Measurements from ENCODE around the gene ARAP2.
A peak's percentile ranks its signal among the peaks of the same experiment; 100 is the strongest.

ARAP2 gene

DNA sequence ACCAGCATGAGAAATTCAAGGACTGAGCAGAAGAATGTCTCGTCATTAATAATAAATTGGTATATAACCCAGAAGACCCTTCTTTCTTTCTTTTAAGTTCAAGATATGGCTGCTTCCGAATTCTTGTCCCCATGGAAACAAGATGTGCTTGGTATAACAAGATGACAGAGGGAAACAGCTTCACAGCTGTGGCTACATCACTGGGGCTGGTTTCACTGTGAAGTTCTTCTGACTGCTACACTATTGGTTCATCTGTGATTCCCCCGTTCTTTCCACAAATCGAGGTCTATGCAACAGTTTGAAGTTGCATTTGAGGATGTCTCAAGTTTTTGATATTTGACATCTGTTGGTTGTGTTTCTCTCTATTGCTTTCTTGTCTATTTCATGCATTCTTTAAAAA is 24.8 kb upstream of the ARAP2 start:
- H3K9ac ChIP-seq, result no peak overlapping the region
- H3K4me3 ChIP-seq, result no peak overlapping the region
- H4K20me1 ChIP-seq, result no peaks in the 10 kb centered on the region
- no peaks in the 10 kb centered on the region for H3K36me3 ChIP-seq
- H3K9me3 ChIP-seq (replicated peaks in 1 of 11), result peaks cover 0 to 16% (median 0%) of the 10 kb centered on the region in 11 experiments; a peak in 2 of 22 replicates
- peak overlapping the region in 4 of 11 experiments; percentile 17 to 47 (median 26); a peak in 4 of 22 replicates for H3K27ac ChIP-seq
- 0 out of 22 replicates have a peak, but pooled peaks of 1 of the 11 experiments have one; percentile 40 for TF ChIP-seq Cebpa-rat (IDR thresholded peaks at IDR 0.05)
- H3K4me2 ChIP-seq, result peak overlapping the region in 2 of 11 experiments; percentile 3 to 30; a peak in 1 of 22 replicates
- H3K27me3 ChIP-seq, result no peaks in the 10 kb centered on the region
- H3K4me1 ChIP-seq, result peaks cover 6 to 56% (median 41%) of the 10 kb centered on the region in 10 experiments

DNA sequence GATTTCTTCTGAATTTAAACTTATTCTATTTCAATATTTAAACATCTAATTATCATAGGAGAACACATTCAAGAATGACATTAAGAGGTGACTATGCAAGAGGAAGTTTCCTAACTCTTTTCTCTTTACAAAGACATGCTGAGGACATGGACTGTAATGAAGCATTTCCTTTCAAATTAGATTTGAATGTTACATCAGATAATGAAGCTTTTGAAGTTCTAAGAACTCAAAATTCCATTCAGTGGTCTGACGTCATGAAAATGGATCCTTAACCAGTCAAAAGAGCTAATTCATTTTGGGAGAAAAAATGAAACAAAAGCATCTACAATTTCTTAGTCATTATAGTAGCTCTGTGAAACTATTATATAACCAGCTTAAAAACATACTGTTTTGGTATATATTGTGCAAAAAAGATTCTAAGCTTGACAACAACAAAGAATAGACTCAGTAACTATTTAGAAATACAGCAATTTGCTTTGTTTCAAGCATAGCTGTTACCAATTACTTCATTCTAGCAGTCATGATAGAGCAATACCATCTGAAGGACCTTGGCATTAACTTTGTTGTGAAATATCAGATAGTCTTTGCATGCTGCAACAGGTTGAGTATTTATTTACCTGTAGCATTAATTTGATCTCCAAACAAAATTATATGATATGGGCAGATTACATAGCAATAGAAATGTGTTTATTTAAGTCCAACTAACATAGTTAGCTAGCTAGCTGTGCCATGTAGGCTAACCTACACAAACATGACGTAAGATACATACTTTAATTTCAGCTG is 23.4 kb upstream of the ARAP2 start:
- H4K20me1 ChIP-seq, result no peaks in the 10 kb centered on the region
- no peaks in the 10 kb centered on the region for H3K27me3 ChIP-seq
- peaks cover 6 to 58% (median 39%) of the 10 kb centered on the region in 10 experiments for H3K4me1 ChIP-seq
- H3K27ac ChIP-seq, result peak overlapping the region in 9 of 11 experiments; percentile 12 to 54 (median 27); a peak in 14 of 22 replicates
- no peaks in the 10 kb centered on the region for H3K36me3 ChIP-seq
- no peak overlapping the region for H3K9ac ChIP-seq
- H3K4me2 ChIP-seq, result peak overlapping the region in 6 of 11 experiments; percentile 20 to 49 (median 41); a peak in 8 of 22 replicates
- TF ChIP-seq Cebpa-rat (IDR thresholded peaks at IDR 0.05), result no peak
- no peak overlapping the region for H3K4me3 ChIP-seq
- peaks cover 0 to 16% (median 0%) of the 10 kb centered on the region in 11 experiments; a peak in 2 of 22 replicates for H3K9me3 ChIP-seq (replicated peaks in 1 of 11)

DNA sequence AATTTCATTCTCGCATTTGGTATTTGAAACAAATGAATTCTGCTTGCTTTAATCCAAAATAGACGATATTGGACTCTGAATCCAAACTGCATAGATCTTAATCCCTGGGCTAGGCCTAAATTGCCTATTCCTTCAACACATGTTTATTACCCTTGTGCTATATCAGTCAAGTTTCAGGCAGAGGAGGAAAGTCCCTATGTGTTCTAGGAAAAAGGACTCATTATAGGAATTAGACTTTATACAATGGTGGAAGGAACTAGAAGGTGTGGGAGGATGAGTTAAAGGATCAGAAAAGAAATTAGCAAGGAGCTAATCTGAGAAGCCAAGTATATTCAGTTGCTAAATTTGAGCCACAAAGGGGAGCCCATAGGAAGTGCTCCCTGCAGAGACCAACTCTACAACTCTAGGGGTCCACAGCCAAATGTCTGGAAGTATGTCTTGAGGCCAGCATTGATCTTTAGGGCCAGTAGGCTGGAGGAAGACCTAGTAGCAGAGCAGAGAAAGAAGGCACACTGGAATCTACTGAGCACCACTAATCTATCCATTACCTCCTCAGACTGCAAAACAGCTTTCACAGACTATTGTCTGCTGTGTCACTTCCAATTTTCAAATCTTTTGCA is 20.0 kb upstream of the ARAP2 start:
- Histone ChIP-seq H3K4me3 (no peak overlapping the region), H3K4me1 (peaks cover 6 to 51% (median 35%) of the 10 kb centered on the region in 10 experiments), H3K9ac (no peak overlapping the region), H4K20me1 (no peaks in the 10 kb centered on the region), H3K36me3 (peaks cover 0 to 7% (median 0%) of the 10 kb centered on the region in 11 experiments; a peak in 2 of 22 replicates), H3K27ac (no peak overlapping the region), H3K4me2 (peak overlapping the region in 8 of 11 experiments; percentile 2 to 71 (median 30); a peak in 11 of 22 replicates), H3K27me3 (no peaks in the 10 kb centered on the region), H3K9me3 (replicated peaks in 1 of 11) (peaks cover 0 to 16% (median 11%) of the 10 kb centered on the region in 11 experiments; a peak in 16 of 22 replicates)
- no peak for TF ChIP-seq Cebpa-rat (IDR thresholded peaks at IDR 0.05)

DNA sequence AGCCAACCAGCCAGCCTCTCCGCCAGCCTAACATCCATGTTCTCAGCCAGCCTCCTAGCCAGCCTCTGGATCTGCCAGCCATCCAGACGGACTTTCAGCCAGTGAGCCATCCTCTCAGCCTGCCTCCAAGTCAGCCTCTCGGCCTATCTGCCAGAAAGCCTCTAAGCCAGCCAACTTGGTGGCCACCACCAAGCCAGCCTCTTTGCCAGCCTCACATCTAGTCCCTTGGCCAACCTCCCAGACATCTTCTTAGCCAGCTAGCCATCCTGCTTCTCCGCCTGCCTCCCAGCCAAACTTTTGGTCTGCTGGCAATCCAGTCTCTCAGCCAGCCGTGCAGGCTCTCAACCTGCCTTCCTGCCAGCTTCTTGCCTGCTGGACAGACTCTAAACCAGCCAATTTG is 16.4 kb upstream of the ARAP2 start:
- Histone ChIP-seq H3K4me2 (no peak overlapping the region), H3K9me3 (replicated peaks in 1 of 11) (peaks cover 0 to 21% (median 12%) of the 10 kb centered on the region in 11 experiments; a peak in 16 of 22 replicates), H3K36me3 (peaks cover 0 to 7% (median 0%) of the 10 kb centered on the region in 11 experiments; a peak in 2 of 22 replicates), H3K4me3 (no peak overlapping the region), H3K4me1 (peaks cover 31 to 50% (median 42%) of the 10 kb centered on the region in 10 experiments), H3K9ac (no peak overlapping the region), H3K27me3 (no peaks in the 10 kb centered on the region), H3K27ac (peak overlapping the region in 7 of 11 experiments; percentile 3 to 61 (median 44); a peak in 13 of 22 replicates), H4K20me1 (no peaks in the 10 kb centered on the region)
- no peak for TF ChIP-seq Cebpa-rat (IDR thresholded peaks at IDR 0.05)

DNA sequence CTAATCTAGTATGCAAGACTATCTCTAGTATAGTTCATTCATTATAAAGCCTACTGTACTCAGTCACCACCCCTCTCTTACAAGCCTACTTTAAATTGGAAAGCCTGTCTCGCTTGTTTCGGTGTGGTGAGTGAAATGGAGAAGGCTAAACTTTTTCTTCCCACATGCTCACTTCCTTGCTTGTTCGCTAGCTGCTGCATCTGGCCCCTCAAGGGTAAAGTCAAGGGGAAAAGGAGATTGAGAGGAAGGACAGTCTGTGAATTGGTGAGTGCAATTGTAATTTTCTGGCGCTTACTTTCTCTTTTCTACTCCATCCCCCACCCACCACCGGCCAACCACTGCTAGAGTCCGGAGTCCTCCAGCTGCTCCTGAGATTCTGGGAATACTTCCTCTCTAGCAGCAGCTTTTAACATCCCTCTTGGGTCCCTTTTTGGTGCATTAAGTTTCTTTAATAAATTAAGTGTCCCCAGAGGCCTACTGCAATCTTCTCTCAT is 12.1 kb upstream of the ARAP2 start:
- H3K36me3 ChIP-seq, result peaks cover 0 to 7% (median 0%) of the 10 kb centered on the region in 11 experiments; a peak in 2 of 22 replicates
- no peaks in the 10 kb centered on the region for H4K20me1 ChIP-seq
- peaks cover 0 to 21% (median 12%) of the 10 kb centered on the region in 11 experiments; a peak in 16 of 22 replicates for H3K9me3 ChIP-seq (replicated peaks in 1 of 11)
- H3K4me1 ChIP-seq, result peaks cover 57 to 72% (median 60%) of the 10 kb centered on the region in 10 experiments
- no peaks in the 10 kb centered on the region for H3K27me3 ChIP-seq
- TF ChIP-seq Cebpa-rat (IDR thresholded peaks at IDR 0.05), result no peak
- H3K27ac ChIP-seq, result peak overlapping the region; percentile 90 to 100 (median 98)
- peak overlapping the region; percentile 72 to 93 (median 83) for H3K4me2 ChIP-seq
- peak overlapping the region; percentile 82 to 94 (median 86) for H3K9ac ChIP-seq
- peak overlapping the region; percentile 11 to 59 (median 48); a peak in 19 of 20 replicates for H3K4me3 ChIP-seq

DNA sequence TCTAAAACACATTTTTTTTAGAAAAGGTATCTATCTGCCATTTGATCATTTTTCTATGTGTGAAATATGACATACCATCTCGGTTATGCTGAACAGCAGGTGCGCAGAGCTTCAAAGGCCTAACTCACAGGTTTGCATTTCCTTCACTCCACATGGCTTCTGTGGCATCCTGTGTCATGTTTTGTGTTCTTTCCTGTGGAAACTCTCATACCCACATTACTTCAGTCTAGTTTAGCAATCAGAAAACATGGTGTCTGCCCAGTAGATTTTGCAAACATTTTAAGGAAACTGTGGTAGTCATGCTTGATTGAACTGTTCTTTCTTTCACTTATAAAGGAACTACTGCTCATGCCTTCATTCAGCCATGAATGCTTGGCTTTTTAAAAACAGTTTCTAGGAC is 11.3 kb upstream of the ARAP2 start:
- peak in 10 of 11 experiments; percentile 38 to 99 (median 96); a peak in 19 of 22 replicates for TF ChIP-seq Cebpa-rat (IDR thresholded peaks at IDR 0.05)
- Histone ChIP-seq H3K9me3 (replicated peaks in 1 of 11) (peaks cover 0 to 16% (median 9%) of the 10 kb centered on the region in 11 experiments; a peak in 16 of 22 replicates), H3K36me3 (peaks cover 0 to 4% (median 0%) of the 10 kb centered on the region in 11 experiments; a peak in 1 of 22 replicates), H3K4me2 (peak overlapping the region; percentile 63 to 93 (median 82); a peak in 21 of 22 replicates), H3K4me1 (peaks cover 57 to 78% (median 61%) of the 10 kb centered on the region in 10 experiments), H3K27me3 (no peaks in the 10 kb centered on the region), H3K4me3 (peak overlapping the region in 7 of 10 experiments; percentile 11 to 52 (median 47); a peak in 8 of 20 replicates), H3K27ac (peak overlapping the region; percentile 90 to 100 (median 98)), H4K20me1 (no peaks in the 10 kb centered on the region), H3K9ac (peak overlapping the region; percentile 82 to 94 (median 86))

DNA sequence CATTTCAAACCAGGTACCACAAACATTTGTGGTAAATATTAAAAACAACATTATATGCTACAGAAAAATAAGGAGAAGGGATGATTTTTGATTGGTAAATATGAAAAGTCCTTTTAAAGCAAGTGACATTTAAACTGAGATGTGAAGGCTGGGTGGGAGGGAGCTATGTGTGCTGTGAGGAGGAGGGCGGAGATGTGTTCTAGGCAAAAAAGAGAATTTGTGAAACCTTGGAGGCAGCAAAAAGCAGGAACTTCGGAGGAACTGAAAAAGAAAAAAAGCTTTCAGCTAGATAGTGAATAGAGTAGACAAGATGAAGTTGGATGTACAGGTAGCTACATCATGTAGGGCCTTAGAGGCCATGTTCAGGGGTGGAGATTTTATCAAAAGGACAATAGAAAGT is 10.1 kb upstream of the ARAP2 start:
- H3K27ac ChIP-seq, result peak overlapping the region; percentile 90 to 100 (median 98); a peak in 21 of 22 replicates

DNA sequence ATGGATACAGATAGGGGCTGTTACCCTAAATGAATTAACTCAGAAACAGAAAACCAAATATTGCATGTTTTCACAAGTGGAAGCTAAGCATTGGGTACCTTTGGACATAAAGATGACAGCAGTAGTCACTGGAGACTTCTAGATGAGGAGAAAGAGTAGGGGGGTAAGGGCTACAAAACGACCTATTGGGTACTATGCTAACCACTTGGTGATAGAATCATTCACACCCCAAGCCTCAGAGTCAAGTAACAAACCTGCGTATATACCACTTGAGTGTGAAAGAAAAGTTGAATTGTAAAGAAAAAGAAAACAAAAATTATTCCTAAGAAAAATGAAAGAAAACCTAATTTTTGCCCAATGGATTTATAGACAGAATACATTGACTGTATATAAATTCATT is 7.7 kb upstream of the ARAP2 start:
- Histone ChIP-seq H3K4me3 (no peak overlapping the region), H3K9me3 (replicated peaks in 1 of 11) (no peaks in the 10 kb centered on the region; a peak in 1 of 22 replicates), H4K20me1 (no peaks in the 10 kb centered on the region), H3K4me2 (peak overlapping the region in 2 of 11 experiments; percentile 87 to 93; a peak in 2 of 22 replicates), H3K9ac (no peak overlapping the region), H3K4me1 (peaks cover 38 to 65% (median 47%) of the 10 kb centered on the region in 10 experiments), H3K36me3 (no peaks in the 10 kb centered on the region), H3K27me3 (no peaks in the 10 kb centered on the region), H3K27ac (peak overlapping the region in 1 of 11 experiments; percentile 98; a peak in 2 of 22 replicates)
- no peak for TF ChIP-seq Cebpa-rat (IDR thresholded peaks at IDR 0.05)

More for the DNA sequence above, 10.1 kb upstream of the ARAP2 start:
- peaks cover 0 to 5% (median 0%) of the 10 kb centered on the region in 11 experiments; a peak in 4 of 22 replicates for H3K9me3 ChIP-seq (replicated peaks in 1 of 11)
- peaks cover 57 to 83% (median 66%) of the 10 kb centered on the region in 10 experiments for H3K4me1 ChIP-seq
- no peaks in the 10 kb centered on the region for H4K20me1 ChIP-seq
- no peaks in the 10 kb centered on the region for H3K36me3 ChIP-seq
- peak overlapping the region; percentile 63 to 93 (median 82) for H3K4me2 ChIP-seq
- no peaks in the 10 kb centered on the region for H3K27me3 ChIP-seq
- peak overlapping the region in 2 of 10 experiments; percentile 1 to 49; a peak in 4 of 20 replicates for H3K4me3 ChIP-seq
- peak overlapping the region; percentile 57 to 94 (median 86); a peak in 21 of 22 replicates for H3K9ac ChIP-seq
- TF ChIP-seq Cebpa-rat (IDR thresholded peaks at IDR 0.05), result no peak
